HT-29 (cell line): ENCODE data around the gene HS3ST4. TPM values are rescaled to one million over a fixed set of nuclear protein-coding genes. Genes with fewer than 3 reads are reported as not detected.

ENCODE experiments used
- DNase-seq: peaks from one replicate; pipeline ENCODE4 v3.0.0-alpha.2; 2015; ENCODE audit warnings: low spot score
- total RNA-seq: library from RNA; depleted of rRNA; stranded (reverse); fragments of >200 nt; shearing (Covaris generic); gene quantifications from 2 replicates; pipeline ENCODE4 v1.2.3, GENCODE V29; 2014

Gene HS3ST4
- total RNA-seq, 1 experiment from 2014 or later = not detected

DNA sequence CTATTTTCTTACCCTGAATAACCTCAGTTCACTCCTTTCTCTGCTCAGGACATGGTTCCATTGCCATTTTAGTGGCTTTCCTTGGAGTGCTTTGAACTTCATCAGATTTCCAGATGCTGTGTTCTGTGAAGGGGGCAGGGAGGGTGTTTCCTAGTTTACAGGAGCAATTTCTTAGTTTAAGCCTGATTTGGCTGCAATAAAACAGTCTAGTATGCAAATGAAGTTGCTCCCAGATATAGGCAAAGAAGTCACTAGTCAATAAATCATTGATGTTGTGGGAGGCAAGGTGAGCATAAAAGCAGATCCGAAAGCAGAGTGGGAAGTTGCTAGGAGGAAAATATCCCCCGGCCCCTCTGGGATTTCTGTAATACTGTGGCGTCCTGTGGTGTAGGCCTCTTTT lies 202.3 kb downstream of the HS3ST4 start:
- DNase-seq = no peak

DNA sequence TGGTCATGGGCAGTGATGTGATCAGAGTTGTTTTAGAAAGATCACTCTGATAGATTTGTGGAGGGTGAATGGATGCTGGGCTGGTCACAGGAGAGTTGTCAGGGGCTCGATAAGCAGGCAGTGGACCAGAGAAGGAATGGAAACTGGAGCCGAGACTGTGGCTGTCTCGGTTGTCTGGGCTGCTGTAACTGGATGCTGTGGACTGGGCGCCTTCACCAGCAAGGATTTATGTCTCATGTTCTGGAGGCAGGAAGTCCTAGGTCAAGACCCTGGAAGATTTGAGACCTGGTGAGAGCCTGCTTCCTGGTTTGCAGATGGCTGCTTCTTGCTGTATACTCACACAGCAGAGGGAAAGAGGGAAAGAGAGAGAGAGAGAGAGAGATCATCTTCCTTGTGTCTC lies 203.6 kb downstream of the HS3ST4 start:
- no peak for DNase-seq

DNA sequence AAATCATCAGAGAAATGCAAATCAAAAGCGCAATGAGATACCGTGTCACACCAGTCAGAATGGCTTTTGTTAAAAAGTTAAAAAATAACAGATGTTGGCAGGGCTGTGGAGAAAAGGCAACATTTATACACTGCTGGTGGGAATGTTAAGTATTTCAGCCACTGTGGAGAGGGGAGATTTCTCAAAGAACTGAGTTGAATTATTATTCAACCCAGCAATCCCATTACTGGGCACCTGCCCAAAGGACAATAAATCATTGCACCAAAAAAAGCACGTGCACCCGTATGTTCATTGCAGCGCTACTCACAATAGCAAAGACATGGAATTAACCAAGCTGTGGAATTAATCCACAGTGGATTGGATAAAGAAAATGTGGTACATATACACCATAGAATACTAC lies 204.7 kb downstream of the HS3ST4 start:
- DNase-seq = no peak

DNA sequence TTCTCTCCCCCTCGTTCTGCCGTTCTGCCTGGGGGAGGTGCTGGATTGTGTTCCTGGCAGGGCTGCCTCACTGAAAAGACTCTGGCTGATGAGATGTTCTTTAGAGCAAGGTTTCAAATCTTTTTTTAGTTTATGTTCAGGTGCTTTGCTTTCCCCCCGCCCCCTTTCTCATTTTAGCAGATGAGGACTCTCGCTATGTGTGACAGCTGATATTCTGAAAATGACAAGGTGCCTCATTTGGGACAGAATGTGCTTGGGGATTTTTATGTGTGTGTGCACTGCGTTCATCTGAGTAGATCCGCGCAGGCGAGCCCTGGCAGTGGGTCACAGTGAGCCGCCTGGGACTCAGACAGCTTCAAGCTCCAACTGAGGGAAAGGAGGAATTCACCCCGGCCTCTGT lies 205.9 kb downstream of the HS3ST4 start:
- no peak for DNase-seq

DNA sequence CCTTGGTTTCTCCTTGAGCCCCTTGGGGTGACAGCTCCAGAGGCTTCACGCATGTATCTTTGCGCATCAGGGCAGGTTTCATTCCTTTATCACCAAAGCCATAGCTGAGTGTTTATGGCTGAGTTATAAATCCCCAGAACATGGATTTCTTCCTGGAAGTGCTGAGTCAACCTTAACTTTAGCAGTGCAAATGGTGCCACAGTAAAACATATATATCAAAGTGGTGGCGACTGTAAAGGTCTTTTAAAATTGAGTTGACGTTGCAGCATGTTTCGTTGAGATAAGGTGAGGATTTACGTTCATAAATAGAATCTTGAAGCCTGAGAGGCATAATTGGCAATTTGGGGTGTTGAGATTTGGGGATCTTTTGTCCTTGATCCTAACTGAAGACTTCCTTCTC lies 214.1 kb downstream of the HS3ST4 start:
- no peak for DNase-seq

DNA sequence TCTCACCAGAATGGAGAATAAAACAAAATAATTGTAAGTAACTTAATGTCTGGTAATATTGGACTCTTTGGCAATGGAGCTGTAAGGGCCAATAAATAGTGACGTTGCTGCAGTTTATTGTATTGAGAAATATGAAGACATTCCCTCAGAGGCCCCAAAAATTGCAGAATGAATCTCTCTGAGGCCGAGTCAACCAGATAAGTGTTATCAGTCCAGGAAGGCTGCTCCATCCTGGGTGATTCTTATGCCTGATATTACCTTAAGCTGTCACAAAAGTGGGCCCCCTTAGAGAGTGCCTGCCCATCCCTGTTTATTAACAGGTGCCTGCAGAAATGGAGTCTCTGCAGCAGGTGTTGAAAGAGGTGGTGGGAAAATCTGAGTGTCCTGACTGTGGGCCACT lies 219.2 kb downstream of the HS3ST4 start:
- DNase-seq = no peak

DNA sequence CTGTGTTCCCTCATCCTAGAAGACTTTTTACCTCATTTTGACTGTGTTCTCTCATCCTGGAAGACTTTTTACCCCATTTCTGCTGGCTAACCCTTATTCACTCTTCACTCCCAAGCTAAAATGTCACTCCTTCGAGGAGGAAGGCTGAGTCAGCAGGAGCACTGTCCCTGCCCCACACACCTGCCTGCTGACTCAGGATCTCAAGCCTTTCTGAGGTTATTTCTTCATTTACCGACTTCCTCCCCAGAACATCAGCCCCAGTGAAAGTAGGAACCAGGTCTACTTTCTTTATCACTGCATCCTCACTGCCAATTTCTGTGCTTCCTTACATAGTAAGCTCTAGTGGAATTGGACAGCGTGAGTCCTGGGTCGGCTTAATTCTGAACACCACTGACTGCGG lies 220.6 kb downstream of the HS3ST4 start:
- no peak for DNase-seq

DNA sequence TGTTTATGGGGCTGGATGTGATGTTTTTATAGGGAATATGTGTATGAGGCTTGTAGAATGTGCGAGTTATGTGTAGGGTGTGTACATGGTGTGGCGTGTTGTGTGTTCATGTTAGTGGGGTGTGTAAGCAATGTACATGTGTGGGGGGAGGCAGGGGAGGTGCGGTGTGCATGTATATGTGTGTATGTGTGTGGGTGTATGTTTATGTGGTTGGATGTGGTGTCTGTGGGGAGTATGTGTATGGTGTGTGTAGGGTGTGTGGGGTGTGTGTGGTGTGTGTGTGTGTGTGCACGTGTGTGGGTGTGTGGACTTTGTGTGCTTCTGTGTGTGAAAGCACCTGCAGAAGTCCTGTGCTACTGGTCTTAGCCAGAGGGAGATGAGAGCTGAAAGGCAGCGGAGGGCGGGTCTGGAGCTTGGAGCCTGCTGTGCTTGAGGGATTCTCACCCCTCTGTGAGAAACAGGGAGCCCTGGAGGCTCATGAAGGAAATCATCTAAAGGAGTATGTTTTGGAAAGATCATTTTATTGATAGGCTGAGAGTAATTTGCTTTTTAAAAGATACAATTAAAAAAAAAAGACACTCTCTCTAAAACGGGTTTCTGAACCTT lies 222.7 kb downstream of the HS3ST4 start:
- no peak for DNase-seq

DNA sequence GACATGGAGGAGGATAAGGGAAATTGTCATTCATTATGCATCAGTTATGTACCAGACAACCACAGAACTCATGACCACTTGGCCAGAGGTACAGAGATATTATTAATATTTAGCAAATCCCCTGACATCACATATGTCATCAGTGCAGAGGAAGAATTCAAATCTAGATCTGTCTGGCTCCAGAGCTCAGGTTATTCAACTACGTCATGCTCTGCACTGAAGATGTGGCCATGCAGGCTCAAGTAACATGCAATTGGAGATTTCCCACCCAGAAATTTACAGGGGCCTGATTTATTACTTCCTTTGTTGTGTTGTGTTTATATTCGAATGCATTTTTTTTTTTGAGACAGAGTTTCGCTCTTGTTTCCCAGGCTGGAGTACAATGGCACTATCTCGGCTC lies 224.3 kb downstream of the HS3ST4 start:
- no peak for DNase-seq

DNA sequence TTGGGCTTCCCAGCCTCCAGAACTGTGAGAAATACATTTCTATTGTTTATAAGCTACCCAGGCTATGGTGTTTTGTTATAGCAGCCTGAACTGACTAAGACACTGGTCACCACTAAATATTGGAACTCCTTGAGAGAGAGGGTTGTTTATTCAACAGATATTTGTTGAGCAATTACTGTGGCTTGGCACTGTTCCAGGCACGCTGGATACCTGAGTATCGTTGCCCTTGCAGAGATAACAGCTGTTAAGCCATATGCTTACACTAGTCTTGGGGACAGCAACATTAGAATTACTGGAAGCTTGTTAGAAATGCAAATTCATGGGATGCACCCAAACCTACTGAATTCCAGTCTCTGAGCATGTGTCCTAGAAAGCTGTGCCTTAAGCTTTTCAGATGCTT lies 230.7 kb downstream of the HS3ST4 start:
- DNase-seq = no peak

DNA sequence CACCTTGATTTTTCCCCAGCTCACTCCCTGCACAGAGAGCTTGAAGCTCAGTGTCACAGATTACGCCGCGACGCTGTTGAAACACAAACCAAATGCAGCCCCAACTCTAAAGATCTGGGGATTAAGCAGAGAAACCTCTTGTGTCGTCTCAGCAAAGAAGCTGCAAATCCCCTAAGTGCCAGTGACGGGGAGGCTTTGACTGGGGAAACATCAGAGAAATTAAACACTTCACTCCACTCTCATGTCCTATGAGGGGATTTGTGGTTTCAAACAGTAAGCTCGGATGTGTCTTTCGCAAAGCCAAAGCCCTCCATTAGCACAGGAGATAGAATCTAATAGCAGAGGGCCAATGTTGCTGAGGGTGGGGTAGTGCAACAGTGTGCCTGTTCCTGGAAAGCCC lies 233.7 kb downstream of the HS3ST4 start:
- no peak for DNase-seq

DNA sequence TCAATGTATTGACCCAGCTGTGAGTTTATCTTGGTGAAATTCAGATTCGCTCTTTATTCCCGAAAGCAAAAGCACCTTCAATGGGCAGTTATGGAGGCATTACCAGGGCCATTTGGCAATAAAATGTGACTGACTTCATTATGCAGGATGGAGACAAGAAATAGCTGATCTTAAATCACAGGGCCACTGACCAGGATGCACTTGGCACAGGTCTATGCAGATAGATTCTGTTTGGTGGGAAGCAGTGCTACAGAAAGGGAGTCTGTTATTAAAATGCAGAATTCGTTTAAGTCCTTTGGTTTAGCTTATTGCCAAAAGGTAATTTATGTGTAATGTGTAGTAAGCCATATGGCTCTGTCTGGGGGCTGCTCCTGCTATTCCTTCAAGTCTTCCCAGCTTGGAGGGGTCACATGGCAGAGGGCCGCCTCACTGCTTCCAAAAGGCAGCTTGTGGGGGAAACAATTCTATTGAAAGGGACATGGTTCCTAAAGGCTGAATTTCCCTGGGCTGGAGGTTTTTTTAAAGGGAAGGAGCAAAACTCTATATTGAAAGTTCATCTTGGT lies 239.8 kb downstream of the HS3ST4 start:
- no peak for DNase-seq

DNA sequence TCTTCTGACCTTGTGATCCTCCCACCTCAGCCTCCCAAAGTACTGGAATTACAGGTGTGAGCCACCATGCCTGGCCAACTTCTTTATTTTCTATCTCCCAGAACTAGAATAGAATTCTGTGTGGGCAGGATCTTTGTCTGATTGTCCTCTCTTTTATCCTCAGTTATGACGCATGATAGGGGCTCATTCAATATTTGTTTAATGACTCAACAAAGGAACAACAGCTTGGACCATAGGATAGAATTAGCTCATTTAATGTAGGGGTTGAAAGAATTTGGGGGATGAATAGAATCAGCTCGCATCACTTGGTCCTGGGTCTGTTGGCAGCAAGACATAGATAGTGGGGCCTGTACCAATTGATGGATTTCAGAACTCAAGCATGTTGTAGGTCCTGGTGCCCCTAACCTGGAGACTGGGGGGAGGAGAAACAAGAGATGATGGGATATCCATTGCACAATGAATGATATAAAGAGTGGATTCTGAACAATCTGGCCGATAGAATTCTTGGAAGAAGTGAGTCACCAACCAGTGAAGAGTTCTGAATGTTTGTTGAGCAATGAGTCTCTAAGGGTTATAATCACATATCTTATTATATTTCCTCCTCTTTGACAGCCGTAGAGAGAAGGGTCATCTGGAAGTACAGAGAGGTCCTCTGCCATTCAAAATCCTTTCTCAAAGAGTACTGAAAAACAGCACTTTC lies 250.2 kb downstream of the HS3ST4 start:
- no peak for DNase-seq

DNA sequence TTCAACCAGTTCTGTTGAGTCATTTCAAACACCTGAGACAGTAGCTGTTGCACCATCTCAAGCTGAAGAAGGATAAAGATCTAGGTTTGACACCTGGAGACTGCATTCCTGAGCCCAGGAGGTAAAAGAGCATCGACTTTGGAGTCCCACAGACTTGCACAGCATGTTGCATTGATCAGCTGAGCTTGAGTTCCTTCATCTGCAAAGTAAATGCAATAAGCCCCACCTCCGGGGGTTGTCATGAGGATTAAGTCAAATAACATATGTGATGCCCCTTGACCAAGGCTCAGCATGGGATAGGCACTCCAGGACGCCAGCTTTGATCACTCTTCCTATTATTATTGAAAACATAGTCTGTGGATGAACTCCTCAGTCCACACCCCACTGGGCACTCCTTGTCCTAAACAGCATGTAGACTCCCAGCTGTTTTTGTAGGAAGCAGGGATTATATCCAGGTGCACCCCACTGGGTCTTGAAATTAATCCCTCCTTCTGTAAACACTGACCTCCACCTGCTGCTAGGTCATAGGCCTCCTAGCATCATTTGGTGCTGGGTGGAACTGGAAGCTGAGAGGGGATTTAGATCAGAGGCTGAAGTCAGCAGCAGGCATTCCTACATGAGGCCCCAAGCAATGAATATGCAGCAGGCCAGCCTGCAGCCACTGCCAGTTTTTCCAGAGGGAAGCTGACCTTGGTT lies 259.0 kb downstream of the HS3ST4 start:
- DNase-seq = no peak

DNA sequence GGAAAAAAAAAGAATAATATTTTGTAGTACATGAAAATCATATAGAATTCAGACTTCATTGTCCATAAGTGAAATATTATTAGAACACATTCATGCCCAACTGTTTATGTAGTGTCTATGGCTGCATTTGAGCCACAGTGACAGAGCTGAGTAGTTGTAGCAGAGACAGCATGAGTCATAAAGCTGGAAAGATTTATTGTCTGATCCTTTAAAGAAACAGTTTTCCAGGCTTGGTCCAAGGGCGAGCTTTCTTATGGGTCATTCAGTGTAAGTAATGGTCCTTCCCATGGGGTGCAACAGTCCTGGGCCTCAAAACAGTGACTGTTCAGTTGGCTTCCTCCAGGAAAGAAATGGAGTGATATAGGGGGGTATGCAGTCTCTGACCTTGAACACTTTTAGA lies 260.2 kb downstream of the HS3ST4 start:
- no peak for DNase-seq

DNA sequence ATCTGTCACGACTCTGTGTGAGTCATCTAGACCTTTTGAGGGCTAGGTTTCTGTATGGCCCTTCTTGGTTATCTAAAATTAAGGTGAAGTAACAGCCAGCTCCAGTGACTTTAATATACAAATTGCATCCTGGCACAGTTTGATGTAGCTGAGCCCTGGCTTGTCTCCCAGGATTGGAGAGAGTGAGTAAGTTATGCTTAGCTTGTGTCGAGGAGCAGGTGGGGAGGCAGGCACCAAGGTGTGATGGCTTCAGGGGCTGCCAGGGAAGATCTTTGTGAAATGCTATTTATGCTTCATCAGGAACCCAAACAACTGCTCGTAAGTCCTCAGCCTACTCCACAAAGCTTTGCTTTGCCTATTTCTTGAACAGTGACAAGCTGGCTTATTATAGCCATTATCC lies 261.2 kb downstream of the HS3ST4 start:
- no peak for DNase-seq

DNA sequence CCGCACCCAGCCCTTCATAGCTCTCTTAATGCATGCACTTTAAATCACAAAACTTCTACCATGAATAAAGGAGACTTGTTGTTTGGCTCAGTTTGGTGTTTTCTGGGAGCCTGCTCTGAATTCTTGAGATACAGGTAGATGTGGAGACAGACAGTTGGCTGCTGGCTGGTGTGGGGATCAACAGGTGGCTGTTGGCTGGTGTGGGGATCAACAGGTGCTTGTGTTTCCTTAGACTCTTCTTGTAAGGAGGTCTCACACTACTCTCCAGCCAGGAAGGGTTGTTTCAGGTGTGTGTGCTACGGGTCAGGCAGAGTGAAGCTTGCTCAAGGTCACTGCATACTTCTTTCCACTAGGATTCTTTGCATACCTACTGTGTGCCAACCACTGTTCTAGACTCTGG lies 265.9 kb downstream of the HS3ST4 start:
- no peak for DNase-seq

DNA sequence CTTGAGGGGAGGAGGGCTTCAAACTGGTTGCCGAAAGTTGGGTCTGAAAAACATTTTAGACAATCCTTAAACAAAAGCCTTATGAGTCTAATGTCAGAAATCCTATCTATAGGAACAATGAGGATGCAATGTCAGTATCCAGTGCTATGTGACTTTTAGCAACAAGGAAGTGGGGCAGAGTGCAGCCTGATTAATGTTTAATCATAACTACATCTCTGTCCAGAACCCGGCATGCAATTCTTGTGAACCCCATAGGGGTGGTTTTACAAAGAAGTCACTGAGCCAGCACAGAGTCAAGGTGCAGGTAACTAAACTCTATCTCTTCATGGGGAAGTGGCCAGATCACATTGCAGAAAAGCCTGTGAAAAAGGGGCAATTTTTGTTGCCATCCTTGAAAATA lies 267.5 kb downstream of the HS3ST4 start:
- peak; percentile 9 for DNase-seq

DNA sequence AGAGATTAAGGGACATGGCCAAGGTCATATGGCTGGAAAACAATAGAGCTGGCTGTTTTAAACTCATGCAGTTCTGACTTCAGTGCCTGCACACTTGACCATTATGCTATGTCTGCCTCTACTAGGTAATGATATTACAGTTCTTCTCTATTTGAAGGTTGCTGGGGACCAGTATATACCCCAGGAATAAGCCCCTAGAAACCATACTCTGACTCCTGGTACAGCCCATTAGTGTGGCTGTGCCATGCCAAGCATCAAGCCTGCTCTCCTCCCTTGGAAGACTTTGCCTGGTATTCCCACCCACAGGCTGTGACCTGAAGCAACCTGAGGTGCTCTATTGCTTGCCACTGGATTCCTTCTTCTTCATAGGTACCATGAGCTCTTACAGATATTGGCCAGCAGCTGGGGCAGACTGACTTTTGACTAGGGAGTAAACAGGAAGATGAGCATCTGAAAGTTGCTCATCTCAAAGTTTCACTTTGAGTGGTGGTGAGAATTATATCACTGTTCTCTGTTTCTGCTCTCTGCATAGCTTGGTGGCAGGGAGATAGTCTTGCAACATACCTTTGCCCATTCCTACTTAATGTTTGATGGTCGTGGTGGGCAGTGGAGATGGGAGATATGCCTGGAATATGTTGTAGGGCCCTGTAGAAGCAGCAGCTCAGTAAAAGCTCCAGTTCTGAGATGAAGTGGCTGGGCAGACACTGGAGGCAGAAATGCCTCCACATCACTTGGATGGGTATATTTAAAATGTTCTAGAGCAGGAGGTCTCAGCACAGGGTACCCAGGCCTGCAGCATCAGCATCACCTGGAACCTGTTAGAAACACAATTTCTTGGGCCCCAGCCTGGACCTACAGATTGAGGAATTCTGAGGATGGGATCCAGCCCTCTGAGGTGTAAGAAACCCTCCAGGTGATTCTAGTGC lies 274.7 kb downstream of the HS3ST4 start:
- no peak for DNase-seq

DNA sequence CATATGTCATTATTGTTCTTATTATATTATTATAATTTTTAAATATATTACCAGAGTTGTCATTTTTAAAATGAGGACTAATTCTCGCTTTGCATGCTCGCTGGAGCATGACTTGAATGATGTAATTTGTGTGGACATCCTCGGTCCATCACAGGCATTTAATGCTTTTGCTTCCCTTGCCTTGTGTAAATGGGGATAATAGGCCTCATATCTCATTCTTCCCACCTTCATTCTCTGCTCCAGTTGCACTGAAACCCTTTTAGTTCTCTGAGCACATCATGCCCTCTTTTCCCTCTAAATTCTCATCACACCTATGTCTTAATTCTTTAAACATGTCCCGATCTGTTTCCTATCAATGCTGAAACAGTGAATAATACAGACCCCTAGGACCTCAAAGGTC lies 285.4 kb downstream of the HS3ST4 start:
- no peak for DNase-seq

DNA sequence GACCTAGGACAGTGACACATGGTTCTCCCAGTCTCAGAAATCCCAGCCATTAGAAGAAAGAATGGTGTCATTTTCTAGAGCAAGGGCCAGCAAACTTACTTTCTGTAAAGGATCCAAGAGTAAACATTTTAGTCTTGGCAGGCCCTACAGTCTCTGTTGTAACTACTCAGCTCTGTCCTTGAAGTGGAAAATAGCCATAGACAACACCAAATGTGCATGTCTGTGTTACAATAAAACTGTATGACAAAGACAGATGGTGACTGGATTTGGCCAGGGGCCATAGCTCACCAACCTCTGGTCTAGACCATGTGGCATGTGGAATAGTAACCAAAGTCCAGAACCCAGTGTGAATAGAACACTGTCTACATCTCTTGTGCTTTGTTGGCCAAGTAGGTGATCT lies 286.5 kb downstream of the HS3ST4 start:
- no peak for DNase-seq

DNA sequence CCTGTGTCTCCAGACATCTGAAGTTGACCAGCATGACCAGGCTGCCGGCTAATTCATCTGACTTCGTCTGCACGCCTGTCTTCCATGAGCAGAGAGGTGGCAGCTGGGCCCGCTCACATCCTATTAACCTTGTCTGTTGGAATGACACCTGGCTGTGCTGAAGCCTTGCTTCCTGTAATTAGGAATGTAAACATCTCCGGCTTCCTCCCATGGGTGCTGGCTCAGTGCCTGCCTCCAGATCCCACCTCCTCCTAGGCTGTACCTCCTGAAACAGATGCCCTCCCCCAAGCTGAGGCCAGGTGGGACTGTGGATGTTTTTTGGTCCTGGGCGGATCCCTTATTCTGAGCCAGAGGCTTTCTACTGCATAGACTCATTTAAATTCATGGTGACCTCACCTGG lies 296.3 kb downstream of the HS3ST4 start:
- DNase-seq = no peak
